ENCODE results near the gene CHRM5.

The CHRM5 gene

GRCh38 chr15:34031987-34032760 lies 63.9 kb downstream of the CHRM5 start:
- DNase-seq (ENCODE audit: low read depth), result no peak
- no peak for TF ChIP-seq CTCF (IDR thresholded peaks at IDR 0.05; ENCODE audit: insufficient read depth, low read depth, low read length, missing control alignments)
- no peak overlapping the region for H3K4me3 ChIP-seq (ENCODE audit: low read depth, low read length)

GRCh38 chr15:34038023-34038870 lies 70.0 kb downstream of the CHRM5 start:
- TF ChIP-seq CTCF (IDR thresholded peaks at IDR 0.05; ENCODE audit: insufficient read depth, low read depth, low read length, missing control alignments), result no peak
- peak; percentile 88 for DNase-seq (ENCODE audit: low read depth)
- peak overlapping the region; percentile 77 for H3K4me3 ChIP-seq (ENCODE audit: low read depth, low read length)

- peak within 1 kb of the TSS; percentile 77 for H3K4me3 ChIP-seq (ENCODE audit: low read depth, low read length)
- TF ChIP-seq CTCF (IDR thresholded peaks at IDR 0.05; ENCODE audit: insufficient read depth, low read depth, low read length, missing control alignments), result no peak
- DNase-seq (ENCODE audit: low read depth), result peak; percentile 79
These were observed 70.8 kb downstream of the CHRM5 start, which contains the start of gene AVEN for GRCh38 chr15:34038871-34039789. AVEN (minus strand) TSS chr15:34039204; CDS start chr15:34039046, 158 bp downstream.

GRCh38 chr15:34039790-34040113 lies 71.5 kb downstream of the CHRM5 start:
- no peak for TF ChIP-seq CTCF (IDR thresholded peaks at IDR 0.05; ENCODE audit: insufficient read depth, low read depth, low read length, missing control alignments)
- DNase-seq (ENCODE audit: low read depth), result no peak
- peak overlapping the region; percentile 74 for H3K4me3 ChIP-seq (ENCODE audit: low read depth, low read length)

- TF ChIP-seq CTCF (IDR thresholded peaks at IDR 0.05; ENCODE audit: insufficient read depth, low read depth, low read length, missing control alignments), result no peak
- H3K4me3 ChIP-seq (ENCODE audit: low read depth, low read length), result no peak overlapping the region
- no peak for DNase-seq (ENCODE audit: low read depth)
These were observed 75.1 kb downstream of the CHRM5 start for GRCh38 chr15:34043391-34043790.

- DNase-seq (ENCODE audit: low read depth), result no peak
- H3K4me3 ChIP-seq (ENCODE audit: low read depth, low read length), result no peak overlapping the region
- TF ChIP-seq CTCF (IDR thresholded peaks at IDR 0.05; ENCODE audit: insufficient read depth, low read depth, low read length, missing control alignments), result no peak
These were observed 75.5 kb downstream of the CHRM5 start for GRCh38 chr15:34043813-34044212.

Measured in GM12865 (cell line).